ENCODE results near the gene SPEN.
"Not testable (repeated sequence)": the region's sequence is repeated elsewhere in the genome, so short reads cannot be mapped to it uniquely, and the experiment has no call there.

DNA sequence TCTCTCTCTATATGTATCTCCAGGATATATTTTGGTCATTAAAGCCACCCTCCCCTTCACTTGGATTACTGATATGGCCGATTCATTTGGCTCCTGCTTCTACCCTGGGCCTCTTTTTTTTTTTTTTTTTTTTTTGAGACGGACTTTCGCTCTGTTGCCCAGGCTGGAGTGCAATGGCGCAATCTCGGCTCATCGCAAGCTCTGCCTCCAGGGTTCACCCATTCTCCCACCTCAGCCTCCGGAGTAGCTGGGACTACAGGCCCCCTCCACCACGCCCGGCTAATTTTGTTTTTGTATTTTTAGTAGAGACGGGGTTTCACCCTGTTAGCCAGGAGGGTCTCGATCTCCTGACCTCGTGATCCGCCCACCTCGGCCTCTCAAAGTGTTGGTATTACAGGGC, 18.6 kb upstream of the SPEN start:
- TF ChIP-seq MYC (IDR thresholded peaks at IDR 0.05; ENCODE audit: insufficient read depth, insufficient read length, insufficient replicate concordance, low read length, severe bottlenecking); GABPA (IDR thresholded peaks at IDR 0.05; ENCODE audit: low read depth); POLR2AphosphoS5 (IDR thresholded peaks at IDR 0.05; ENCODE audit: low read length); NR2C2 (IDR thresholded peaks at IDR 0.05; ENCODE audit: borderline replicate concordance, control insufficient read depth, insufficient read length, low read depth); EZH2 (IDR thresholded peaks at IDR 0.05; ENCODE audit: borderline replicate concordance, control insufficient read depth, low read depth, low read length); POLR2A (IDR thresholded peaks at IDR 0.05; ENCODE audit: low read depth, low read length); SUZ12 (IDR thresholded peaks at IDR 0.05; ENCODE audit: unreplicated experiment); NFYA (IDR thresholded peaks at IDR 0.05; ENCODE audit: borderline replicate concordance, low read depth, low read length); YY1 (IDR thresholded peaks at IDR 0.05; ENCODE audit: low read depth, low read length); ETV6 (conservative IDR thresholded peaks at IDR 0.05 in 1 of 2, IDR thresholded peaks at IDR 0.05 in 1 of 2; ENCODE audit: borderline replicate concordance in 1 of 2, low read depth in 1 of 2); CBFB (IDR thresholded peaks at IDR 0.05; ENCODE audit: low read depth); JUND (IDR thresholded peaks at IDR 0.05; ENCODE audit: low read depth, low read length): not testable (repeated sequence)
- TF ChIP-seq, protein P1, sequence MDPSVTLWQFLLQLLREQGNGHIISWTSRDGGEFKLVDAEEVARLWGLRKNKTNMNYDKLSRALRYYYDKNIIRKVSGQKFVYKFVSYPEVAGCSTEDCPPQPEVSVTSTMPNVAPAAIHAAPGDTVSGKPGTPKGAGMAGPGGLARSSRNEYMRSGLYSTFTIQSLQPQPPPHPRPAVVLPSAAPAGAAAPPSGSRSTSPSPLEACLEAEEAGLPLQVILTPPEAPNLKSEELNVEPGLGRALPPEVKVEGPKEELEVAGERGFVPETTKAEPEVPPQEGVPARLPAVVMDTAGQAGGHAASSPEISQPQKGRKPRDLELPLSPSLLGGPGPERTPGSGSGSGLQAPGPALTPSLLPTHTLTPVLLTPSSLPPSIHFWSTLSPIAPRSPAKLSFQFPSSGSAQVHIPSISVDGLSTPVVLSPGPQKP (IDR thresholded peaks at IDR 0.05; ENCODE audit: low read depth, low read length), result not testable (repeated sequence)
- TF ChIP-seq, protein P2, sequence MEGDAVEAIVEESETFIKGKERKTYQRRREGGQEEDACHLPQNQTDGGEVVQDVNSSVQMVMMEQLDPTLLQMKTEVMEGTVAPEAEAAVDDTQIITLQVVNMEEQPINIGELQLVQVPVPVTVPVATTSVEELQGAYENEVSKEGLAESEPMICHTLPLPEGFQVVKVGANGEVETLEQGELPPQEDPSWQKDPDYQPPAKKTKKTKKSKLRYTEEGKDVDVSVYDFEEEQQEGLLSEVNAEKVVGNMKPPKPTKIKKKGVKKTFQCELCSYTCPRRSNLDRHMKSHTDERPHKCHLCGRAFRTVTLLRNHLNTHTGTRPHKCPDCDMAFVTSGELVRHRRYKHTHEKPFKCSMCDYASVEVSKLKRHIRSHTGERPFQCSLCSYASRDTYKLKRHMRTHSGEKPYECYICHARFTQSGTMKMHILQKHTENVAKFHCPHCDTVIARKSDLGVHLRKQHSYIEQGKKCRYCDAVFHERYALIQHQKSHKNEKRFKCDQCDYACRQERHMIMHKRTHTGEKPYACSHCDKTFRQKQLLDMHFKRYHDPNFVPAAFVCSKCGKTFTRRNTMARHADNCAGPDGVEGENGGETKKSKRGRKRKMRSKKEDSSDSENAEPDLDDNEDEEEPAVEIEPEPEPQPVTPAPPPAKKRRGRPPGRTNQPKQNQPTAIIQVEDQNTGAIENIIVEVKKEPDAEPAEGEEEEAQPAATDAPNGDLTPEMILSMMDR (IDR thresholded peaks at IDR 0.05 in 2 of 3, conservative IDR thresholded peaks at IDR 0.05 in 1 of 3; ENCODE audit: control insufficient read depth in 2 of 3, extremely low read depth in 1 of 3, insufficient read depth in 1 of 3, low read depth in 3 of 3, low read length in 3 of 3), result not testable (repeated sequence)
